KOPT-K1 (cell line): ENCODE measurements around the gene IGSF8.

Experiments
- H3K27ac ChIP-seq: fragments of 200-600 bp; sonication (generic); 2 replicates; pipeline ENCODE4 v1.5.1; 2016; ENCODE audit warnings: antibody characterized with exemption, mild to moderate bottlenecking, low read depth, low read length; ENCODE audit not compliant: poor library complexity, severe bottlenecking
- H3K36me3 ChIP-seq: fragments of 200-600 bp; sonication (generic); 2 replicates; pipeline ENCODE4 v1.5.1; 2017; ENCODE audit warnings: antibody characterized with exemption, mild to moderate bottlenecking, low read length, moderate library complexity; ENCODE audit not compliant: insufficient read depth
- H3K9me3 ChIP-seq: fragments of 200-600 bp; sonication (generic); 2 replicates; pipeline ENCODE4 v1.5.1; 2017; ENCODE audit warnings: antibody characterized with exemption, low read length, mild to moderate bottlenecking; ENCODE audit not compliant: insufficient read depth, poor library complexity, severe bottlenecking

The IGSF8 gene

GRCh38 chr1:160097911-160098851 lies at the start of gene IGSF8:
TSS of gene IGSF8 (minus strand) at chr1:160098619. CDS start at chr1:160098472, 147 bp downstream.
- Histone ChIP-seq H3K27ac (peak within 1 kb of the TSS; percentile 74), H3K36me3 (peaks cover 16% of the 10 kb centered on the region; the same call in 1 of the 2 replicates), H3K9me3 (no peaks in the 10 kb centered on the region)

- Histone ChIP-seq H3K27ac (no peak overlapping the region), H3K36me3 (no peaks in the 10 kb centered on the region), H3K9me3 (no peaks in the 10 kb centered on the region)
Observed at GRCh38 chr1:160148121-160148520, 49.7 kb upstream of the IGSF8 start.

GRCh38 chr1:160146107-160146506 lies 47.7 kb upstream of the IGSF8 start:
- Histone ChIP-seq H3K9me3 (no peaks in the 10 kb centered on the region), H3K27ac (no peak overlapping the region)

GRCh38 chr1:160144921-160145320 lies 46.5 kb upstream of the IGSF8 start:
- Histone ChIP-seq H3K36me3 (no peaks in the 10 kb centered on the region), H3K27ac (no peak overlapping the region), H3K9me3 (no peaks in the 10 kb centered on the region)

More at GRCh38 chr1:160146107-160146506, 47.7 kb upstream of the IGSF8 start:
- H3K36me3 ChIP-seq, result no peaks in the 10 kb centered on the region

GRCh38 chr1:160143695-160144094 lies 45.3 kb upstream of the IGSF8 start:
- Histone ChIP-seq H3K27ac (no peak overlapping the region), H3K36me3 (no peaks in the 10 kb centered on the region), H3K9me3 (no peaks in the 10 kb centered on the region)

GRCh38 chr1:160139840-160140239 lies 41.4 kb upstream of the IGSF8 start:
- no peak overlapping the region for H3K27ac ChIP-seq
- no peaks in the 10 kb centered on the region for H3K9me3 ChIP-seq
- H3K36me3 ChIP-seq, result no peaks in the 10 kb centered on the region

GRCh38 chr1:160137216-160137862 lies 38.9 kb upstream of the IGSF8 start:
- Histone ChIP-seq H3K36me3 (no peaks in the 10 kb centered on the region), H3K27ac (no peak overlapping the region), H3K9me3 (no peaks in the 10 kb centered on the region)

- H3K9me3 ChIP-seq, result no peaks in the 10 kb centered on the region
- no peaks in the 10 kb centered on the region for H3K36me3 ChIP-seq
- no peak overlapping the region for H3K27ac ChIP-seq
Observed at GRCh38 chr1:160136926-160137200, 38.4 kb upstream of the IGSF8 start.

- Histone ChIP-seq H3K27ac (no peak overlapping the region), H3K36me3 (no peaks in the 10 kb centered on the region), H3K9me3 (no peaks in the 10 kb centered on the region)
Observed at GRCh38 chr1:160136121-160136925, 37.9 kb upstream of the IGSF8 start.

GRCh38 chr1:160134791-160135572 lies 36.6 kb upstream of the IGSF8 start:
- no peaks in the 10 kb centered on the region for H3K9me3 ChIP-seq
- H3K27ac ChIP-seq, result no peak overlapping the region
- H3K36me3 ChIP-seq, result no peaks in the 10 kb centered on the region

GRCh38 chr1:160133990-160134770 lies 35.8 kb upstream of the IGSF8 start:
- Histone ChIP-seq H3K36me3 (no peaks in the 10 kb centered on the region), H3K27ac (no peak overlapping the region), H3K9me3 (no peaks in the 10 kb centered on the region)

- H3K27ac ChIP-seq, result no peak overlapping the region
- H3K9me3 ChIP-seq, result no peaks in the 10 kb centered on the region
- H3K36me3 ChIP-seq, result no peaks in the 10 kb centered on the region
Observed at GRCh38 chr1:160131803-160132565, 33.6 kb upstream of the IGSF8 start.

- Histone ChIP-seq H3K27ac (no peak overlapping the region), H3K9me3 (no peaks in the 10 kb centered on the region), H3K36me3 (no peaks in the 10 kb centered on the region)
Observed at GRCh38 chr1:160130939-160131338, 32.5 kb upstream of the IGSF8 start.
